HG03354 (cell line): Measurements from ENCODE around the gene ARHGAP45.

Experiments used
- ATAC-seq: cut with Tn5 transposase; IDR thresholded peaks from one replicate; pipeline ENCODE4 v1.9.1; 2021; ENCODE audit warnings: mild to moderate bottlenecking; ENCODE audit not compliant: unreplicated experiment, poor library complexity, severe bottlenecking

The ARHGAP45 gene

DNA sequence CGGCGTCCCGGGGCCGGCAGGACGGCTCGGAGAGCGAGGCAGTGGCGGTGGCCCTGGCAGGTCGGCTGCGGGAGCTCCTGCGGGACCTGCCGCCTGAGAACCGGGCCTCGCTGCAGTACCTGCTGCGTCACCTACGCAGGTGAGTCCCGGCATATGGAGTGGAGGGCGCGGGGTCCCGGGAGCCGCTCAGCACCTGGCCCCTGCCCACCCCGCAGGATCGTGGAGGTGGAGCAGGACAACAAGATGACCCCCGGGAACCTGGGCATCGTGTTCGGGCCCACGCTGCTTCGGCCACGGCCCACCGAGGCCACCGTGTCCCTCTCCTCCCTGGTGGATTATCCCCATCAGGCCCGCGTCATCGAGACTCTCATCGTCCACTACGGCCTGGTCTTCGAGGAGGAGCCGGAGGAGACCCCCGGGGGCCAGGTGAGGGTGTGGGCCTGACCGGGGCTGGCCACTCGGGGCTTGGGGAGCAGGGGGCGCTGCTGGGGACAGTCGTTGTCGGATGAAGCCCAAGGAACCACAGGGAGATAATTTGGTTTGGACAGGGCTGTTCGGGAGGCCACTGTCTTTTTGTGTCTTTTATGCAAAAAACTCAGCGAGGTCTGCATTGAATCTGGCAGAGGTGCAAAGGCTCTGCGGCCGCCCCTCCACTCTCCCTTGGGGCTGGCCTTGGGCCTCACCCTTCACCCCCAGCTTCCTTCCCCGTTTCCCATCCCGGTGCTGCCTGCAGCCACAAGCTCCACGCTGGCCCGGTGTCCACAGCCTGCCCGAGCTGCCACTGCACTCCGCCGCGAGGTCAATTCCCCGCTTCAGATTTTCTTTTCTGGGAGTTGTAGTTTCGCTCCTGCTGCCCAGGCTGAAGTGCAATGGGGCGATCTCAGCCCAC is 16.2 kb downstream of the ARHGAP45 start:
- ATAC-seq, result no peak

DNA sequence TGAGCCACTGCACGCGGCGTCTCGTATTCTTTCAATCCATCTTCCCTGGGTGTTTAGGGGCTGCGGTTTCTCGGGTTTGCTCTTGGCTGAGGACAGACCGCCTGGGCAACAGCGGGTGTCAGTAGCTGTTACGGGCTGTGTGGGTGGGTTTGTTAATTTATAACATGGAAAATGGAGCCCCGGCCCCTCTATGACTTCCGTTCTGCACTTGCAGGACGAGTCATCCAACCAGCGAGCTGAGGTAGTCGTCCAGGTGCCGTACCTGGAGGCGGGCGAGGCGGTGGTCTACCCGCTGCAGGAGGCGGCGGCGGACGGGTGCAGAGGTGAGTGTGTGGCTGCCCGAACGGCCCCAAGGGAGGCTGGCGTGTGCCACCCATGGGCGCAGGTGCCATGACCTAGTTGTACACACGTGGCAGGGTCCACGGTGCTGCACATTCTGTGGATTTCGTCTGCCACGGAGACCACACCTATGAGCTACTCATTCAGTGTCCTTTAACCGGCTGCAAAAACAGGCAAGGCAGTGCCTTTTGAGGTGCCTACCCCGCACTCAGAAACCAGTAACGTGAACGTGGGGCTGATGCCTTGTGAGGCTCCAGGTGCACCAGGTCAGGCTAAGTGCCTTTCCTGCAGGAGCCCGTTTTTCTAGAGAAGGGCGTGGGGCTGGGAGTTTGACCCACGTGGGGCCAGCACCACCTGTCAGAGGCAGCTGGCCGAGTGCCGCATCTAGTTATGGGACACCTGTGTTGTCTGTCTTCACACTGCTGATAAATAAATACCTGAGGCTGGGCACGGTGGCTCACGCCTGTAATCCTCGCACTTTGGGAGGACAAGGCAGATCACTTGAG is 17.3 kb downstream of the ARHGAP45 start:
- ATAC-seq, result no peak

DNA sequence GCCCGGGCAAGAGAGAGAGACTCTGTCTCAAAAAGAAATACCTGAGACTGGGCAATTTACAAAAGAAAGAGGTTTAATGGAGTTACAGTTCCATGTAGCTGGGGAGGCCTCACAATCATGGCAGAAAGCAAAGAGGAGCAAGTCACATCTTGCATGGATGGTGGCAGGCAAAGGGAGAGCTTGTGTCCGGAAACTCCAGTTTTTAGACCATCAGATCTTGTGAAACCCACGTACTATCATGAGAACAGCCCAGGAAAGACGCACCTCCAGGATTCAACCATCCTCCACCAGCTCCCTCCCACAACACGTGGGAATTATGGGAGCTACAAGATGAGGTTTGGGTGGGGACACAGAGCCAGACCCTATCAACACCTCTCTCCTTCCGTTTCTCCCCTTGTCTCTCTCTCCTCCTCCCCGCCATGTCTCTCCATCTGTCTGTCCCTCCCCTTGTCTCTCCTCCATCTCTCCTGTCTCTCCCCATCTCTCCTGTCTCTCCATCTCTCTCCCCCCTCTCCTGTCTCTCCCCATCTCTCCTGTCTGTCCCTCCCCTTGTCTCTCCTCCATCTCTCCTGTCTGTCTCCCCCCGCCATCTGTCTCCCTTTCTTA is 18.2 kb downstream of the ARHGAP45 start:
- no peak for ATAC-seq

DNA sequence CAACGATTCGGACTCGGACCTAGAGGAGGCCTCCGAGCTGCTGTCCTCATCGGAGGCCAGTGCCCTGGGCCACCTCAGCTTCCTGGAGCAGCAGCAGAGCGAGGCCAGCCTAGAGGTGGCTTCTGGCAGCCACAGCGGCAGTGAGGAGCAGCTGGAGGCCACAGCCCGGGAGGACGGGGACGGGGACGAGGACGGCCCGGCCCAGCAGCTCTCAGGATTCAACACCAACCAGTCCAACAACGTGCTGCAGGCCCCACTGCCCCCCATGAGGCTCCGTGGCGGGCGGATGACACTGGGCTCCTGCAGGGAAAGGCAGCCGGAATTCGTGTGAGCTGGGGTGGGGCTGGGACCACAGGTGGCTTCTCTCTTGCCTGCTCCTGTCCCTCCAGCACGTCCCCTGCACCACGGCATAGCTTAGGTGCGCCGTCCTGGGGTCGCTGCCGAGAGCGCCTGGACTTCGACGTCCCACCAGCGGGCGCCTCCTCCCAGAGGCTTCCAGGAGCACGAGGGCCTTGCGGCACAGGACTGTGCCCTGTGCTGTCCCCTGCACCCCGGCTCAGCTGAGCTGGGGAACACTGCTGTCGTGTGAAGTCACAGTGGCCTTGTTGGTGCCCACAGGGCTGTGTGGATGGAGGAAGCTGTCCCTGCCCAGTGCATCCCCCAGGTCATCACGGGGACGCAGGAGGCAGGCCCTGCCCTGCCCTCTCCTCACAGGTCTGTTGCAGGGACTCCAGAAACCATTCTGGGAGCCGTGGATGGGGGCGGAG is 18.9 kb downstream of the ARHGAP45 start:
- ATAC-seq, result no peak

GRCh38 chr19:1086613-1087012 is 19.6 kb downstream of the ARHGAP45 start:
- no peak for ATAC-seq

DNA sequence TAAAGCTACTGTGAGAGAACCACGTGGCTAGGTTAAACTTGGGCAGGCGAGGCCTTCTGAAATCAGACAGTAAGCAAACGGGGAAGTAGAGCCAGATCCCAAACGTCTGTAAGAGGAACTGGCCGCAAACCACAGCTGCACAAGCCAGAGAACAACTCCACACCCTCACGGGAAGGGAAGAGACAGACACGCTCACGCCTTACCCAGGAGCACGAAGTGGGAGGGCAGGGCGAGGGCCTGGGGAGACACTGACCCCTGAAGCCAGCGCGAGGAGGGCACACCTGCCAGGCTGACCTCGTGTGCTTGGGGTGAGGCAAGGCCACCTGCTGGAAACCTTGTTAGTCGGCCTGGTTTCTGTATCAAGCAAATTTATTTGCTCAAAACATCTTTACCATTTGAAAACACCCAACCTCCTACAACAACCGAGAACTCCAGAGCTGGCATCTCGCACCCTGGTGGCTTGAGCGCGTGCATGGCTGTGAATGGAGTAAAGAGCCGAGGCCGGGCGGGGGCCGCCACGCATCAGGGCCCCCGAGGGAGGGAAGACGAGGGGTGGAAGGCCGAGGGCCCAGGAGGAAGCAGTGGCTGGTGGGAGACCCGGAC is 20.9 kb downstream of the ARHGAP45 start:
- ATAC-seq, result no peak

- ATAC-seq, result no peak
These were observed 21.5 kb downstream of the ARHGAP45 start for GRCh38 chr19:1088416-1089010.

DNA sequence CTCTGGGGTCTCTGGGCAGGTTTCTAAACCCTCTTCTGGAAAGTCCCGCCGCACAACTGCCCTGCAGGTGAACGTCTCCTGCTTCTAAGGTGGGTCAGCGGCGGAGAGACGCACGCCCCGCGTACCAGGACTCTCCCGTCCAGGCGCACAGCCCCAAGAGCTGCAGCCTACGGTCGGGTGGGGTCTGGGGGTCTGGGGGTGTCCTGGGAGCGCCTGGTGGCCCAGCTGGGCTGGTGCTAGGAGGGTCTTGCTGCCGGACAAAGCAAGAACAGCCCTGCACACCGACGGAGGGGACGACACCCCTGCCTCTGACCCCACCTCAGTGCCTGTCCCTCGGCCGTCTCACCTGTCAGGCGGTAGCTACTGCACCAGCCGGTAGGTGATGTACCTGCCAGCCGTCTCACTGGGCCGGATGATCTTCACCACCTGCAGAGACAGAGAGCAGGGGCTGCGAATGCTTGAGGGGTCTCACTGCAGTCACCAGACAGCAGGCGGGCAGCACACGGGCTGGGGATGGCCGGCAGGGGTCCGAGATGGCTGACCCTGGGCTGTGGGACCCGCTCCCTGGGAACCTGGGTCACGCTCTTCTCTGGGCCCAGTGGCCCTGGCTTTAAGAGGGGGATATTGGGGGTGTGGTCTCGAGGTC is 22.3 kb downstream of the ARHGAP45 start:
- no peak for ATAC-seq

DNA sequence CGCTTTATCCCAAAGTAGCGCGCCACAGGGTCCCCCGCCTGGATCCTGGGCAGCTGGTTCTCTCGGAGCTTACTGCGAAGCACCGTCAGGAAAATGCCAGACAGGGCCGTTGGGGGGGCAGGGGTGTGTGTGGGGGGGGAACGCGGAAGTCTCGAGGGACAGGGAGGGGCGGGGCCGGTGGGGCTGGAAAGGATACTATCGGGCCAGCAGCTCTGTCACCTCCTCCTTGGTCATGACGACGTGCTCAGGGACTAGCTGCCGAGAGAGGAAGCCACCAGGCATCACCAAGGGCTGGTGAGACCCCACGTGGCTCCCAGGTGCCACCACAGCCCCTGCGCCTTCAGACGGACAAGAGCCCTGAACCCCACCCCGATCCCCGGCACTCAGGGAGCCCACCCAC is 22.9 kb downstream of the ARHGAP45 start:
- ATAC-seq, result no peak

DNA sequence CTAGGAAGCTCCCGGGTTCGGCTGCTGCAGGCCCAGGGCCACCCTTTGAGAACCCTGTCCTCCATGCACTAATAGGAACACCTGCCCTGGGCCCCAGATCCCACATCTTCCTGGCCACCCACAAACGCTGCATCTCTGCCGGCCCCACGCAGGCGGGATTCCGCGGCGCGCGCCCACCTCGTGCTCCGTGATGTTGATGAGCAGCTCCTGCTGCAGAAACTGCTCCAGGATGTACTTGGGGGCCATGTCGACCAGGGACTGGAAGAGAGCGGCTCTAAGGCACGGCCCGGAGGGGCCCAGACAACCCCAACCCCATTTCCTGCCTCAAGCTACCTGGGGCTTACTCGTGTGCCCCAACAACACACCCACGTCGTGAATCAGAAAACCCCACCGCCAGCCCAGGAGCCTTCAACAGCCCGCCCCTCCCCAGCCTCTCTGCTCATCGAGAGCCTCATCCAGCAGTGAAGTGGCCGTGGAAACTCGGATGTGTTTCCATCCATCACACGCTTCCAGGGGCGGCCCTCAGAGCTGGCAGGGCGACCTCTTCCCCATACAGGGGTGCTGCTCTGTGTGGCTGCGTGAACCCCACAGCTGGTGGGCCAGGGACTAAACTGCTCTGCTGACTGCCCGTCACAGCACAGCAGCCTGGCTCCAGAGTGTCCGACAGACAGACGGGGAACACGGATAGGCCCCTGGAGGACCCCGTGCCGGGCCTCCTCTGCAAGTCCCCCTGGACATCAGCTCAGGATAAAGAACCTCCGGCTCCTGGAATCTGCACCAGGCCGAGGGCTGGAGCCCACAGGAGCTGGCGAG is 24.0 kb downstream of the ARHGAP45 start:
- no peak for ATAC-seq

DNA sequence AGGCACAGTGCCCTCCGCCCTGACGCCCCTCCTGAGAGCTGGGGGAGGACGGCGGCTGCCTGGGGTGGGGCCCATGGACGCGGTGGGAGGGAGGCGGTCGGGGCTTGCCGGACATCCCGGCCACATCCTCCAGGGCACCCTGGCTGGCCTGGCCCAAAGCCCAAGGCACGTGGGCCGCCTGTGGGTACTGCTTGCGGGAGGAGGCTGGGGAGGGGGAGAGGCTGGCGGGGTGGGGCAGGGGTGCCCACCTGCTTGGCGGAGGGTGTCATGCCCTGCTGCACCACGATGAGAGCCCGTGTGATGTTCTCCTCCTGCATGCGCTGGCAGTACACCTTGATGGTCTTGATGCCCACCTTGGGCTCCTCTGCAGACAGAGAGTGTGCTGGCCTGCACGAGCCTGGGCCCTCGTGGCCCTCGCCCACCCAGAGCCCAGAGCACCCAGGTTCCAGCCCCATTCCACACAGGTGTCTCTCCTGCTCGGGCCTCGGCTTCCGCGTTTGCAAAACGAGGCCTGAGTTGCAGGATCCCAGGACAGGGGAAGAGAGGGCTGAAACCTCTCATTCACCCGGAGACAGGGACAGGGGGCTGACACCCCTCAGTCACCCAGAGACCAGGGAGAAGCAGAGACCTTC is 24.7 kb downstream of the ARHGAP45 start:
- no peak for ATAC-seq

DNA sequence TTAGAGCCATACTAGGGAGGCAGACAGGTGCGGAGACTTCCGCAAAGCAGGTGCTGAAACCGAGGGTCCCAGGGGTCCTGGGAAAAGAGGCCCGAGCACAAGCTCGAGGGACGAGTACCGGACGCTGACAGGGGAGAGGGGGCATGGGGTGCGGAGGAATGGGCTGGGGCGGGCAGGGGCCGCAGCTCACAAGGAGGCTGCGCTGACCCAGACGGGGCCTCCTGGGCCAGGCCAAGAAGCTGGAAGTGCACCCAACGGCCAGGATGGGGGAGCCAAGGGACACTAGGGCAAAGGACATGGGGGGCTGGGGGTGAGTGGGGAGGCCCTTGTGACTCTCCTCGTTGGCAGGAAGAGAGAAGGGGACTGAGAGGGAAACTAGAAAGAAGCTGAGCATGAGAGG is 26.4 kb downstream of the ARHGAP45 start:
- no peak for ATAC-seq

DNA sequence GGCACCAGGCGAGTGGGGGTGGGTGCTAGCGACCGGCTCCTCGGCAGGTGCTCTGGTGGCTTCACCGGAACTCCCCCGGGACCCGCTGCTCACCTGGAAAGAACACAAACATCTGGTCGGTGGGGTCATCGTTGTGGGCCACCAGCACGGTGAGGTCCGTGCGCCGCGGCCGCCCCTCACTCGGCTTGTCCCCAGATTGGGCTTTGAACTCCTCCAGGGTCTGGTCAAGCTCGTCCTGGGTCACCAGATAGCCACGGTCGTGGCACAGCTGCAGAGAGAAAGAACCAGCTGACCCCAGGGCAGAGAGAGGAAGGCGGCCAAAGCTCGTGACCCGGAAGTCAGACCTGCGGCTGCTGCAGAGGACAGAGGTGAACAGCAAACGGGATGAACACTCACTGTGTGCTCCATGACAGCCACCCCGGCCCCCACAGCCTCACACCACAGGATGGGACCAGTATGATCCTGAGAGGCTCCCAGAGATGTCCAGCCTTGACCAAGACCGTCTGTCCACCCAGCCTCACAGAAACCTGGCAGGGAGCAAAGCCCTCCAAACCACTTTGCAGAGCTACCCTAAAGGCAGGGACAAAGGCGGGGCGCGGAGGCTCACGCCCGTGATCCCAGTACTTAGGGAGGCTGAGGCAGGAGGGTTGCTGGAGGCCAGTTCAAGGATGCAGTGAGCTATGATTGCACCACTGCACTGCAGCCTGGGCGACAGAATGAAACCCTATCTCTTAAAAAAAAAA is 27.0 kb downstream of the ARHGAP45 start:
- ATAC-seq, result no peak

DNA sequence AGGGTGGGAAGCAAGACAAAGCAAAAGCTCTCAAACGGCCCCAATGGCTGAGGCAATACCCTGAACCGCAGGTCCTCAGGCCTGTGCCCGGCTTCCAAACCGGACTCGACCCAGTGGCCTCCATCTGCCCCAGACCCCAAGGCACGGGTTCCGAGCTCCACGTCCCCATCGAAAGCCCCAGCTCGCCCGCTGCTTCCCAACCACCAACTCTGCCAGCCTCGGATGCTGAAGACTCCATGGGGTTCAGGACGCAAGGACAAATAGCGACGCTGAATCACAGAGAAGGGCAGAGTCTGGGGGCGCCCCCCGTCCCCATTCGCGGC is 27.6 kb downstream of the ARHGAP45 start:
- no peak for ATAC-seq

- ATAC-seq, result peak; percentile 81
These were observed 28.2 kb downstream of the ARHGAP45 start, which contains the start of gene POLR2E for GRCh38 chr19:1094978-1095701. POLR2E (minus strand) TSS chr19:1095375; CDS start chr19:1095315, 60 bp downstream.

GRCh38 chr19:1097810-1098176 is 30.8 kb downstream of the ARHGAP45 start:
- ATAC-seq, result no peak
